OCI-LY3 (cell line): ENCODE results near the gene CD300LD.

ENCODE experiments used
- H2AFZ ChIP-seq: fragments of 200-600, 300-600 bp; shearing (Covaris generic); 2 replicates; pipeline ENCODE4 v1.6.0; 2014; ENCODE audit warnings: antibody characterized with exemption, low read depth, low read length
- H3K27ac ChIP-seq: fragments of 200-600, 300-600 bp; sonication (generic); 2 replicates; pipeline ENCODE4 v1.5.1; 2014; ENCODE audit warnings: mild to moderate bottlenecking, low read length, moderate library complexity, mixed read lengths
- H3K27me3 ChIP-seq: fragments of 200-600, 300-600 bp; sonication (generic); 2 replicates; pipeline ENCODE4 v1.6.1; 2014; ENCODE audit warnings: low read depth, low read length, mixed read lengths
- H3K36me3 ChIP-seq: fragments of 200-600, 300-600 bp; sonication (generic); replicated peaks from 2 replicates; pipeline ENCODE3; 2014; ENCODE audit warnings: low read depth, low read length, mixed read lengths
- H3K4me1 ChIP-seq: fragments of 300-600, 200-600 bp; sonication (generic); 2 replicates; pipeline ENCODE4 v1.6.1; 2014; ENCODE audit warnings: low read length, mixed read lengths
- H3K4me2 ChIP-seq: fragments of 200-600, 300-600 bp; sonication (generic); 2 replicates; pipeline ENCODE4 v1.6.1; 2014; ENCODE audit warnings: low read length, mixed read lengths
- H3K4me3 ChIP-seq: fragments of 300-600, 200-600 bp; sonication (generic); 2 replicates; pipeline ENCODE4 v1.5.1; 2014; ENCODE audit warnings: antibody characterized with exemption, mild to moderate bottlenecking, low read length, moderate library complexity
- H3K79me2 ChIP-seq: fragments of 300-600, 200-600 bp; shearing (Covaris generic); 2 replicates; pipeline ENCODE4 v1.6.1; 2014; ENCODE audit warnings: mild to moderate bottlenecking, low read length, mixed read lengths
- H3K9ac ChIP-seq: fragments of 300-600, 200-600 bp; shearing (Covaris generic); 2 replicates; pipeline ENCODE4 v1.6.0; 2014; ENCODE audit warnings: mild to moderate bottlenecking, low read length, moderate library complexity
- H3K9me3 ChIP-seq: fragments of 200-600, 300-600 bp; shearing (Covaris generic); 2 replicates; pipeline ENCODE4 v1.6.1; 2014; ENCODE audit warnings: low read length, mixed read lengths; ENCODE audit not compliant: insufficient read depth
- H4K20me1 ChIP-seq: fragments of 200-600, 300-600 bp; sonication (generic); 2 replicates; pipeline ENCODE4 v1.6.1; 2016; ENCODE audit warnings: low read length, mixed read lengths; ENCODE audit not compliant: insufficient read depth
- EZH2phosphoT487 ChIP-seq: fragments of 200-600 bp; shearing (Covaris generic); IDR thresholded peaks from 2 replicates; pipeline ENCODE4 v1.6.1; 2018; ENCODE audit warnings: antibody characterized with exemption, mixed run types, low read depth
- TF ChIP-seq, protein P1 (sequence below): fragments of 200-600, 300-600 bp; sonication (generic); IDR thresholded peaks from 2 replicates; pipeline ENCODE4 v1.5.1; 2014; ENCODE audit warnings: antibody characterized with exemption, low read length, low read depth

Gene CD300LD

DNA sequence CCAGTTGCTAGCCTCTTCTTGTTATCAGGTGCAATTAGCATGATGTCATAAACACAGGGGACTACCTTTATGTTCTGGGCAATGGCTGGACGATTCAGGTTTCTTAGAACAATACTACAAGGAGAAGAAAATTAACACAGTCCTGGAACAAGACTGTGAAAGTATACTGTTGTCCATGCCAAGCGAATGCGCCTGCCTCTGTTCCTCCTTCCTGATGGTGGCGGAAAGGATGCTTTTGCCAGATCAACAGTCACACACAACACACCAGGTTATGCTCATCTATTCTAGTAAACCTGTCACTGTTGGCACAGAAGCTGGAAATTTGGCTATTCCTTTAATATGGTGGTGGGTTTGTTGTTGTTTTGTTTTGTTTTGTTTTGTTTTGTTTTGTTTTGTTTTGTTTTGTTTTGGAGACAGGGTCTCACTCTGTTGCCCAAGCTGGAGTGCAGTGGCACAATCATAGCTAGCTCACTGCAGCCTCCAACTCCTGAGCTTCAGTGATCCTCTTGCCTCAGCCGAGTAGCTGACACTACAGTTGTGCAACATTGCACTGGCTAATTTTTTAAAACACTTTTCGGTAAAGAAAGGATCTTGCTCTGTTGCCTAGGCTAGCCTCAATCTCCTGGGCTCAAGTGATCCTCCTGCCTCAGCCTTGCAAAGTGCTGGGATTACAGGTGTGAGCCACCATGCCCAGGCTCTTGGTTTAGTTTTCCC lies 3.1 kb upstream of the CD300LD start:
- no peak overlapping the region for H3K4me3 ChIP-seq
- no peak overlapping the region for H3K9ac ChIP-seq
- no peaks in the 10 kb centered on the region for H3K9me3 ChIP-seq
- no peaks in the 10 kb centered on the region for H3K36me3 ChIP-seq
- no peaks in the 10 kb centered on the region for H3K79me2 ChIP-seq
- H3K4me2 ChIP-seq = no peak overlapping the region
- H3K4me1 ChIP-seq = peaks cover 34% of the 10 kb centered on the region
- H2AFZ ChIP-seq = no peak overlapping the region
- no peak overlapping the region for H3K27ac ChIP-seq
- H3K27me3 ChIP-seq = peaks cover 20% of the 10 kb centered on the region; the same call in 1 of the 2 replicates
- no peaks in the 10 kb centered on the region for H4K20me1 ChIP-seq
- TF ChIP-seq EZH2phosphoT487 = no peak
- TF ChIP-seq, protein P1, sequence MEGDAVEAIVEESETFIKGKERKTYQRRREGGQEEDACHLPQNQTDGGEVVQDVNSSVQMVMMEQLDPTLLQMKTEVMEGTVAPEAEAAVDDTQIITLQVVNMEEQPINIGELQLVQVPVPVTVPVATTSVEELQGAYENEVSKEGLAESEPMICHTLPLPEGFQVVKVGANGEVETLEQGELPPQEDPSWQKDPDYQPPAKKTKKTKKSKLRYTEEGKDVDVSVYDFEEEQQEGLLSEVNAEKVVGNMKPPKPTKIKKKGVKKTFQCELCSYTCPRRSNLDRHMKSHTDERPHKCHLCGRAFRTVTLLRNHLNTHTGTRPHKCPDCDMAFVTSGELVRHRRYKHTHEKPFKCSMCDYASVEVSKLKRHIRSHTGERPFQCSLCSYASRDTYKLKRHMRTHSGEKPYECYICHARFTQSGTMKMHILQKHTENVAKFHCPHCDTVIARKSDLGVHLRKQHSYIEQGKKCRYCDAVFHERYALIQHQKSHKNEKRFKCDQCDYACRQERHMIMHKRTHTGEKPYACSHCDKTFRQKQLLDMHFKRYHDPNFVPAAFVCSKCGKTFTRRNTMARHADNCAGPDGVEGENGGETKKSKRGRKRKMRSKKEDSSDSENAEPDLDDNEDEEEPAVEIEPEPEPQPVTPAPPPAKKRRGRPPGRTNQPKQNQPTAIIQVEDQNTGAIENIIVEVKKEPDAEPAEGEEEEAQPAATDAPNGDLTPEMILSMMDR = no peak

DNA sequence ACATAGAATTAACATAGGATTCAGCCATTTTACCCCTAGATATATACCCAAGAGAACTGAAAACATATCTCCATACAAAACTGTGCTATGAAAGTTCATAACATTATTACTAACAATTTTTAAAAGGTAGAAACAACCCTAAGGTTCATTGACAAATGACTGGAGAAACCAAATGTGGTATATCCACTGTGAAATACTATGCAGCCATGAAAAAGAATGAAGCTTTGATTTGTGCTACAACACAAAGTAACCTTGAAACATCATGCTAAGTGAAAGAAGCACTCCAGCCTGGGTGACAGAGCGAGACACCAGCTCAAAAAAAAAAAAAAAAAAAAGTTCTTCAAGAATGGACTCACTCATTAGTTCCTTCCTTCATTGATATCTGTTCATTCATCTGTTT lies 580 bp downstream of the CD300LD start:
- peaks cover 37% of the 10 kb centered on the region for H3K27me3 ChIP-seq
- TF ChIP-seq EZH2phosphoT487 = no peak
- TF ChIP-seq, protein P1 = no peak

DNA sequence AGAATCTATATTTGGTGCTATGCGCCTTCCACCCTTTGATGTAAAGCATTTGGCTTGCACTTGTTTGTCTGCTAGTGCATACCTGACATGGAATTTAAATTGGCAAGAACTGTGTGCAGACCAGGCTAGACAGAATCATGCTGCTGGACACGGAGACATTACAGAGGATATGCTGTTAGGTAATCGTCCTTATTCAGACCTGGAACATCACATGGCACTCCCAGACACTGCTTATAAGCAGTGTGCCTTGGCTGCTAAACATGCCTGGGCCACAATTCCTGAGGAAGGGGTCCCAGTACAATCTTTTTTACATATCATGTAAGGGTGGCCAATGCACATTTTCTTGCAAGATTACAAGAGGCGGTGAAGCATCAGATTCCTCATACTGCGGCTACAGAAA lies 6.4 kb downstream of the CD300LD start:
- H4K20me1 ChIP-seq = no peaks in the 10 kb centered on the region
- no peaks in the 10 kb centered on the region for H3K36me3 ChIP-seq

More for the DNA sequence above, 580 bp downstream of the CD300LD start:
- Histone ChIP-seq H3K9me3 (no peaks in the 10 kb centered on the region), H3K4me1 (peaks cover 9% of the 10 kb centered on the region), H3K4me2 (no peak overlapping the region), H3K27ac (no peak overlapping the region), H3K9ac (no peak overlapping the region), H3K4me3 (no peak overlapping the region), H4K20me1 (no peaks in the 10 kb centered on the region), H3K36me3 (no peaks in the 10 kb centered on the region), H3K79me2 (no peaks in the 10 kb centered on the region), H2AFZ (no peak overlapping the region)

DNA sequence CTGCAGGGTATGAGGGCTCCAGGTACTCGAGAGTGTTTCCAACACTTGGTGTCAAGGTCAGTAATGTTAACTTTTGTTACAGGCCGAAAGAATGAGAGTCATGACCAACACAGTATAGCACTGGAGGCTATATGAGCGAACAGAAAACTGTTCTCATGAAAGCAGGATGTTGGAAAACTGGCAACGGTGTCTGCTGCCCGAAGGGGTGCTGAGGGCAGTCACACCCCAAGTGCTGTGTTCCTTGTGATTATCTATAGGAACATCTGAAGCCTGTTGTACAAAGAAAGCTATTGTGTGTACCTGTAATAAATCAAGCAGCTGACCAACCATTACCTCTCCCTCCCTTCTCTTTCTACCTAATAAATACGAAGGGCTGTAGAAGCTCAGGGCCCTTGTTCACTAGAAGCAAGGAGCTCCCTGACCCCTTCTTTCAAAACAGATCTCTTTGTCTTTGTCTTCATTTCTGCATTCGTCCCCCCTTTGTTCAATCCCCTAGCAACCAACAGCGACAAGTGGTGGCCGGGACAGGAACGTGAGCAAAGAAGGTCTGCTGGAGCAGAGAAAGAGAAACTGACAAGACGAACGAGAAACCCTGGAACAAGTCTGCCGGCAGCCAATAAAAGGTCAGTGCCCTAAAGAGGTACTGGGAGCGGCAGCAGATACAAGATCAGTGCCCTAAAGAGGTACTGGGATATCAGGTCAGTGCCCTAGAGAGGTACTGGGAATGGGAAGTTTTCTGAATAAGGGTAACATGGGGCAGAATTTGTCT lies 7.6 kb downstream of the CD300LD start:
- Histone ChIP-seq H3K9ac (no peak overlapping the region), H3K27ac (no peak overlapping the region), H3K4me2 (no peak overlapping the region), H3K79me2 (no peaks in the 10 kb centered on the region), H3K27me3 (peaks cover 51% of the 10 kb centered on the region), H3K9me3 (no peaks in the 10 kb centered on the region), H3K4me3 (no peak overlapping the region), H2AFZ (no peak overlapping the region), H3K4me1 (no peaks in the 10 kb centered on the region), H3K36me3 (no peaks in the 10 kb centered on the region), H4K20me1 (no peaks in the 10 kb centered on the region)
- TF ChIP-seq, protein P1 = no peak
- TF ChIP-seq EZH2phosphoT487 = no peak

More for the DNA sequence above, 6.4 kb downstream of the CD300LD start:
- Histone ChIP-seq H3K9me3 (no peaks in the 10 kb centered on the region), H3K4me1 (no peaks in the 10 kb centered on the region), H3K27me3 (peaks cover 55% of the 10 kb centered on the region), H3K9ac (no peak overlapping the region), H3K79me2 (no peaks in the 10 kb centered on the region), H3K4me3 (no peak overlapping the region), H3K27ac (no peak overlapping the region), H2AFZ (no peak overlapping the region), H3K4me2 (no peak overlapping the region)
- no peak for TF ChIP-seq EZH2phosphoT487
